Activated CD8-positive, alpha-beta T cell treated with anti-CD3 and anti-CD28 coated beads for 36 hours (primary cell): ENCODE measurements around the gene CSNK2A2. TPM values are rescaled to one million over a fixed set of nuclear protein-coding genes. Genes with fewer than 3 reads are reported as not detected.

Source experiments
- ATAC-seq: fragments of 200-7000 bp; cut with Tn5 transposase; one replicate; pipeline ENCODE4 v1.10.0; 2021; ENCODE audit warnings: mild to moderate bottlenecking, moderate library complexity
- CTCF ChIA-PET: fragments of 350-600 bp; sonication (Branson Sonifier 250); formaldehyde crosslinking; loops from one replicate; lab custom pipeline; 2021; ENCODE audit warnings: antibody characterized with exemption; lab: Charles Lee
- POLR2A ChIA-PET: fragments of 350-600 bp; sonication (Branson Sonifier 250); formaldehyde crosslinking; loops from one replicate; lab custom pipeline; 2021; ENCODE audit warnings: antibody characterized with exemption; lab: Charles Lee
- DNase-seq: peaks from one replicate; pipeline ENCODE4 v3.0.0-alpha.2; 2020
- H3K27ac Mint-ChIP-seq: one replicate; pipeline ENCODE4 v1.8.0; 2021; ENCODE audit warnings: mild to moderate bottlenecking, mixed read lengths
- H3K27me3 Mint-ChIP-seq: one replicate; pipeline ENCODE4 v1.8.0; 2021; ENCODE audit warnings: mixed read lengths
- H3K36me3 Mint-ChIP-seq: one replicate; pipeline ENCODE4 v1.8.0; 2021; ENCODE audit warnings: low read depth, mixed read lengths
- H3K4me1 Mint-ChIP-seq: one replicate; pipeline ENCODE4 v1.8.0; 2021; ENCODE audit warnings: low read depth, mixed read lengths
- H3K4me3 Mint-ChIP-seq: one replicate; pipeline ENCODE4 v1.8.0; 2021; ENCODE audit warnings: mild to moderate bottlenecking, moderate library complexity, mixed read lengths
- H3K9me3 Mint-ChIP-seq: one replicate; pipeline ENCODE4 v1.8.0; 2021; ENCODE audit warnings: mixed read lengths
- CTCF ChIP-seq: fragments of 200-600 bp; IDR thresholded peaks from one replicate; pipeline ENCODE4 v1.8.0; 2022; ENCODE audit warnings: antibody characterized with exemption, mild to moderate bottlenecking
- intact Hi-C: fragments of 100-400 bp; cut with micrococcal nuclease; formaldehyde crosslinking; loops from one replicate; pipeline ENCODE4 v1.10.0; 2022
- total RNA-seq, 2 experiments: library from RNA; stranded (reverse); gene quantifications; one replicate each; pipeline ENCODE4 v1.2.3, GENCODE V29; 2021

The CSNK2A2 gene
- total RNA-seq, 2 experiments from 2014 or later, result 97.5 to 99.0 TPM

DNA sequence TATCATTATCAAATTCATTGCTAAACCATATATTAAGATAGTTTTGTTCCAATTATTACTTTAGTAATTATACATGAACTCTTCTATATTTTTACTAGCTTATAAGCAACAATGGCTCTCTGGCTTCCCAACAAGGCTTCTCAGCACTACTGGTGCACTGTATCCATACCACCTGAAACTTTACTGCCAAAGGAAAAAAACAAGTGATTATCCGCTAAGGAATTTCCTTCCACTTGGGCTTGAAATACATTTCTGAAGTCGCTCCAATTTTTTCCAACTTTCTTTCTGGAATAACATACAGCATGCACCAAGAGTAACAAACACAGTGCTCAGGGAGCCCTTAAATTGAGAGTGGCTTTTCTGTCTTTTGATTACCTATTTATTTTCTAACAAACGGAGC is 2.1 kb downstream of the CSNK2A2 start:
- H3K27ac Mint-ChIP-seq, result no peak overlapping the region
- DNase-seq (no peak), ATAC-seq (no peak)
- peaks cover 41% of the 10 kb centered on the region for H3K36me3 Mint-ChIP-seq
- intact Hi-C loops, result no loop called here
- H3K27me3 Mint-ChIP-seq, result peaks cover 3% of the 10 kb centered on the region
- CTCF ChIA-PET, result interaction anchor here (2.2 kb wide), 1 partner anchor 19 kb away, joined by 6 read pairs; no protein-coding TSS in a partner anchor
- no peak for TF ChIP-seq CTCF
- H3K4me1 Mint-ChIP-seq, result peaks cover 58% of the 10 kb centered on the region
- H3K9me3 Mint-ChIP-seq, result no peaks in the 10 kb centered on the region
- POLR2A ChIA-PET, result interaction anchor here (1.8 kb wide), 2 partner anchors 54 to 196 kb away, joined by 4 to 5 read pairs; partner anchors contain the start of gene ZNF319
- peak overlapping the region; percentile 96 for H3K4me3 Mint-ChIP-seq

DNA sequence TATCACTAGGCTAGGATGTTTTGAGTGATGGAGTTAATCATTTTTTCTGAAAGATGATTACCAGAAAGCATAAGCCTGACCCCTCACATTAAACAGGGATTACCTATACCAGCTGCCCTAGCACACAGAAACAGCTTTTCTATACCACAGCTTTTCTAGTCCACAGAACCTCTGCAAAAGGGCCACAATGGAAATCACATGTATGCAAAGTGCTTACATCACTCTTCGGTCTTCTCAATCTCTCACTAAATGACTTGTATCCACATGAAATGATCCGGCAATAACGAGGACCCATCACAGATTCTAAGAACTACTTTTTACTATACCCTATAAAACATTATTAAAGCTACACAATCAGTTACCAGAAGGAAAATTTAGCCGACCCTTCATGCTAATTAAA is 2.6 kb downstream of the CSNK2A2 start:
- ChIA-PET CTCF (interaction anchor here (2.2 kb wide), 1 partner anchor 18 kb away, joined by 6 read pairs; no protein-coding TSS in a partner anchor), POLR2A (no interaction called here)
- H3K27ac Mint-ChIP-seq, result no peak overlapping the region
- peaks cover 63% of the 10 kb centered on the region for H3K4me1 Mint-ChIP-seq
- no peaks in the 10 kb centered on the region for H3K9me3 Mint-ChIP-seq
- peaks cover 44% of the 10 kb centered on the region for H3K36me3 Mint-ChIP-seq
- intact Hi-C loops, result no loop called here
- no peak for ATAC-seq
- no peak overlapping the region for H3K4me3 Mint-ChIP-seq
- H3K27me3 Mint-ChIP-seq, result peaks cover 3% of the 10 kb centered on the region
- DNase-seq, result no peak
- TF ChIP-seq CTCF, result no peak

GRCh38 chr16:58194790-58195189 is 3.1 kb downstream of the CSNK2A2 start:
- H3K9me3 Mint-ChIP-seq, result no peaks in the 10 kb centered on the region
- H3K4me1 Mint-ChIP-seq, result peaks cover 67% of the 10 kb centered on the region
- H3K27me3 Mint-ChIP-seq, result peaks cover 2% of the 10 kb centered on the region
- no peak for ATAC-seq
- no peak for DNase-seq
- no peak overlapping the region for H3K4me3 Mint-ChIP-seq
- no peak overlapping the region for H3K27ac Mint-ChIP-seq
- intact Hi-C loops, result no loop called here
- POLR2A ChIA-PET, result no interaction called here
- TF ChIP-seq CTCF, result no peak
- peaks cover 50% of the 10 kb centered on the region for H3K36me3 Mint-ChIP-seq
- CTCF ChIA-PET, result interaction anchor here (1.0 kb wide), 1 partner anchor 618 kb away, joined by 3 read pairs; no protein-coding TSS in a partner anchor

DNA sequence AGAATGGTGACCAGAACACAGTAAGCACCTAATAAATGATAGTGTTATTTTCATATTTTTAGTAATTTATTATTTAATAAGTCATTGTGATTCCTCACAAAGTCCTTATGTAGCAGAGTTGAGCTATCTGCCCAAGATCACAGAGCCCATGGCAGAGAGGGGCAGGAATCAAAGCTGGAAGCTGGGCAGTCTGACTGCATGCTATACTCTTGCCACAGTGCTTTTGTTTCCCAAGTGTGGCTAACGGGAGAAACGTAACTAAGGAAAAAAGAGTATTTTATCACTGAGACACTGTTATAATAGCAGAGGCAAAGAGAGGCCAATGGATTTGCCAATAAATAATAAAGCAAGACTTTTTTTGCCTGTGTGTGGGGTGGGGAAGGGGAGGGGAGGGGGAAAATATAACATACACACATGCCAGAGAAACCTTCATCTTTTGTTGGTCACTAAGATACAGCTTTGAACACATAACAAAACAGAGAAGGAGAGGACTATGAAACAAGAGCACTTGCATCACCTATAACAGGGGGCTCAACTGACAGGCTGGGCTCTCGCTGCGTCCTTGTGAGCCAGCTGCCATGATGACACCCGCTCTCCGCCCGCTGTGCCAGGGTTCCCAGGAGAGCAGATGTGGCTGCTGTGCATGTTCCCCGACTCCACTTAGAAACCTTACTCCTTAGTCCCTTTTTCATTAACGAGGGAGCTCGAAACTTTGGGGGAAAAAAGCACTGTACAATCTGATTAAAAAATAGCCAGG is 10.1 kb downstream of the CSNK2A2 start:
- Mint-ChIP-seq H3K27me3 (no peaks in the 10 kb centered on the region), H3K9me3 (no peaks in the 10 kb centered on the region), H3K4me1 (peaks cover 40% of the 10 kb centered on the region), H3K4me3 (no peak overlapping the region), H3K36me3 (peaks cover 73% of the 10 kb centered on the region), H3K27ac (no peak overlapping the region)
- TF ChIP-seq CTCF, result no peak
- ATAC-seq, result no peak
- ChIA-PET CTCF (interaction anchor here (1.2 to 1.5 kb wide), 4 partner anchors 9 to 112 kb away, joined by 3 to 5 read pairs (median 4); no protein-coding TSS in a partner anchor), POLR2A (interaction anchor here (1.2 kb wide), 2 partner anchors 9 to 20 kb away, joined by 4 to 5 read pairs; no protein-coding TSS in a partner anchor)
- DNase-seq, result no peak
- intact Hi-C loops, result no loop called here

DNA sequence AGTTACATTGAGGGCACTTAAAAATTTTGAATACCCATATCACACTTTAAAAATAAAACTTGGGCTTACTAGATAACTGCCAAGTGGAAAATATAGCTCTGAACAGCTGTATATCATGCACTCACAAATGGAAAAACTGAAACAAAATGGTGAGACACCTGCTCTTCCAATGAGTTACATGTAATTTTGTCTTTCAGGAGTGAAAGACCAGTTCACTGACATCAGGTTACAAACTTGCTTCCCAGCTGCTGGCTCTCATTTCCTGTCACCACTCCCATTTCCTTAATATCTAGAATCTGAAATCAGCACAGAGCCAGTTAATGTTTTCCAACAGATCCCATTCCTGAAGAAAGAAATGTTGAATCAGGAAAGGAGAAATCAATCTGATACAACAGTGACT is 10.8 kb downstream of the CSNK2A2 start:
- intact Hi-C loops, result no loop called here
- H3K4me3 Mint-ChIP-seq, result no peak overlapping the region
- no peaks in the 10 kb centered on the region for H3K9me3 Mint-ChIP-seq
- ATAC-seq (no peak), DNase-seq (no peak)
- TF ChIP-seq CTCF, result no peak
- peaks cover 74% of the 10 kb centered on the region for H3K36me3 Mint-ChIP-seq
- peak overlapping the region; percentile 67 for H3K27ac Mint-ChIP-seq
- peaks cover 36% of the 10 kb centered on the region for H3K4me1 Mint-ChIP-seq
- no peaks in the 10 kb centered on the region for H3K27me3 Mint-ChIP-seq
- ChIA-PET CTCF (interaction anchor here (1.5 to 1.7 kb wide), 3 partner anchors 10 to 12 kb away, joined by 3 to 5 read pairs (median 4); no protein-coding TSS in a partner anchor), POLR2A (no interaction called here)
